Stimulated activated CD8-positive, alpha-beta memory T cell treated with anti-CD3 and anti-CD28 coated beads, Interleukin-15, amount 100 ng/mL, for 1 hour (primary cell): ENCODE data around the gene LTB4R2.

ENCODE experiments used
- DNase-seq: peaks from one replicate; pipeline ENCODE4 v3.0.0-alpha.2; 2020; ENCODE audit warnings: low read depth

The LTB4R2 gene

GRCh38 chr14:24309538-24310264 lies at the start of gene LTB4R2:
LTB4R2 (plus strand) TSS chr14:24310140; CDS start chr14:24310665, 525 bp downstream.
- DNase-seq = no peak

- no peak for DNase-seq
Measured at GRCh38 chr14:24260780-24261157, 49.2 kb upstream of the LTB4R2 start.

- no peak for DNase-seq
Measured at GRCh38 chr14:24261256-24261968, 48.5 kb upstream of the LTB4R2 start.

GRCh38 chr14:24261969-24262327 lies 48.0 kb upstream of the LTB4R2 start:
- DNase-seq = no peak

GRCh38 chr14:24262821-24263733 lies 46.9 kb upstream of the LTB4R2 start, which contains the start of gene TGM1:
TGM1 (minus strand) TSS chr14:24263177; CDS start chr14:24262352, 825 bp downstream.
- no peak for DNase-seq

- no peak for DNase-seq
Measured at GRCh38 chr14:24263848-24264247, 46.1 kb upstream of the LTB4R2 start.

GRCh38 chr14:24264298-24264697 lies 45.6 kb upstream of the LTB4R2 start:
- no peak for DNase-seq

- no peak for DNase-seq
Measured at GRCh38 chr14:24266344-24267244, 43.3 kb upstream of the LTB4R2 start.

GRCh38 chr14:24267516-24267915 lies 42.4 kb upstream of the LTB4R2 start:
- DNase-seq = no peak

GRCh38 chr14:24268225-24268624 lies 41.7 kb upstream of the LTB4R2 start:
- no peak for DNase-seq

GRCh38 chr14:24269368-24269767 lies 40.6 kb upstream of the LTB4R2 start:
- no peak for DNase-seq

GRCh38 chr14:24269910-24270536 lies 39.9 kb upstream of the LTB4R2 start:
- no peak for DNase-seq

- DNase-seq = no peak
Measured at GRCh38 chr14:24270537-24271133, 39.3 kb upstream of the LTB4R2 start.

GRCh38 chr14:24271134-24271833 lies 38.7 kb upstream of the LTB4R2 start, which contains the start of gene RABGGTA:
RABGGTA (minus strand) TSS chr14:24271597; CDS start chr14:24271115, 482 bp downstream.
- DNase-seq = peak; percentile 70

GRCh38 chr14:24271834-24272263 lies 38.1 kb upstream of the LTB4R2 start:
- DNase-seq = no peak

- no peak for DNase-seq
Measured at GRCh38 chr14:24272467-24272866, 37.5 kb upstream of the LTB4R2 start.

GRCh38 chr14:24273422-24273998 lies 36.4 kb upstream of the LTB4R2 start:
- no peak for DNase-seq

GRCh38 chr14:24274101-24274543 lies 35.8 kb upstream of the LTB4R2 start:
- no peak for DNase-seq

GRCh38 chr14:24277071-24277470 lies 32.9 kb upstream of the LTB4R2 start:
- no peak for DNase-seq
